ENCODE data around the gene MDM4. TPM values are rescaled to one million over a fixed set of nuclear protein-coding genes. Genes with fewer than 3 reads are reported as not detected.
A peak's percentile ranks its signal among the peaks of the same experiment; 100 is the strongest.

MDM4 gene
- total RNA-seq, 1 experiment from 2014 or later: 42.1 TPM

DNA sequence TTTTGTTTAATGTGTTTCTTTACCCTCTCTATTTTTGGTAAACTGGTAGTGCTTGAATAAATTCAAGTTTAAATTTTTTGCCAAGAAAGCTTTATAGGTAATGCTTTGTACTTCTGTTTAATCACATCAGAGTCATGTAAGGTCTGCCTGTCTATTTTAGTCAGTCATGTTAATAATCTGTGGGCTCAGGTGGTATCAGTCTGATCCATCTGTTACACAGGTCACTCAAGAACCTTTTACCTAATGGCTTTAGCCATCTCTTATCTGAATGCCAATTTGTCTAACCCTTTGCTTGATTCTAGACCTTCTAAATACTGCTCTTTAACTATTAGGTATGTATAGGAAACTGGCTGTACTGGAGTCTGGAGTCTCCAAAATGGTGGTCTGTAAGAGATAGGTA is 16.6 kb downstream of the MDM4 start:
- no peaks in the 10 kb centered on the region for H3K9me3 ChIP-seq (ENCODE audit: control insufficient read depth, insufficient read depth, low read depth, low read length)
- ChIA-PET POLR2A (no interaction called here), CTCF (no interaction called here)
- H3K36me3 ChIP-seq (ENCODE audit: control insufficient read depth, insufficient read depth, low read length): peaks cover 30% of the 10 kb centered on the region
- no peaks in the 10 kb centered on the region for H3K4me1 ChIP-seq (ENCODE audit: control insufficient read depth, insufficient read depth, low read length)
- H3K27ac ChIP-seq (ENCODE audit: low read length): no peak overlapping the region
- no peak for ATAC-seq
- in situ Hi-C loops (cut with HindIII; ENCODE audit: low pct_unique_long_range_greater_than_20kb, low sequenced_read_pairs): no loop called here
- no peaks in the 10 kb centered on the region for H3K27me3 ChIP-seq (ENCODE audit: control insufficient read depth, insufficient read depth, low read length)
- no peak for DNase-seq (ENCODE audit: low read depth, low spot score)
- H3K4me3 ChIP-seq (ENCODE audit: low read depth in 2 of 2, low read length in 2 of 2): no peak overlapping the region
- TF ChIP-seq, protein P1, sequence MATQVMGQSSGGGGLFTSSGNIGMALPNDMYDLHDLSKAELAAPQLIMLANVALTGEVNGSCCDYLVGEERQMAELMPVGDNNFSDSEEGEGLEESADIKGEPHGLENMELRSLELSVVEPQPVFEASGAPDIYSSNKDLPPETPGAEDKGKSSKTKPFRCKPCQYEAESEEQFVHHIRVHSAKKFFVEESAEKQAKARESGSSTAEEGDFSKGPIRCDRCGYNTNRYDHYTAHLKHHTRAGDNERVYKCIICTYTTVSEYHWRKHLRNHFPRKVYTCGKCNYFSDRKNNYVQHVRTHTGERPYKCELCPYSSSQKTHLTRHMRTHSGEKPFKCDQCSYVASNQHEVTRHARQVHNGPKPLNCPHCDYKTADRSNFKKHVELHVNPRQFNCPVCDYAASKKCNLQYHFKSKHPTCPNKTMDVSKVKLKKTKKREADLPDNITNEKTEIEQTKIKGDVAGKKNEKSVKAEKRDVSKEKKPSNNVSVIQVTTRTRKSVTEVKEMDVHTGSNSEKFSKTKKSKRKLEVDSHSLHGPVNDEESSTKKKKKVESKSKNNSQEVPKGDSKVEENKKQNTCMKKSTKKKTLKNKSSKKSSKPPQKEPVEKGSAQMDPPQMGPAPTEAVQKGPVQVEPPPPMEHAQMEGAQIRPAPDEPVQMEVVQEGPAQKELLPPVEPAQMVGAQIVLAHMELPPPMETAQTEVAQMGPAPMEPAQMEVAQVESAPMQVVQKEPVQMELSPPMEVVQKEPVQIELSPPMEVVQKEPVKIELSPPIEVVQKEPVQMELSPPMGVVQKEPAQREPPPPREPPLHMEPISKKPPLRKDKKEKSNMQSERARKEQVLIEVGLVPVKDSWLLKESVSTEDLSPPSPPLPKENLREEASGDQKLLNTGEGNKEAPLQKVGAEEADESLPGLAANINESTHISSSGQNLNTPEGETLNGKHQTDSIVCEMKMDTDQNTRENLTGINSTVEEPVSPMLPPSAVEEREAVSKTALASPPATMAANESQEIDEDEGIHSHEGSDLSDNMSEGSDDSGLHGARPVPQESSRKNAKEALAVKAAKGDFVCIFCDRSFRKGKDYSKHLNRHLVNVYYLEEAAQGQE (IDR thresholded peaks at IDR 0.05; ENCODE audit: insufficient read depth in 1 of 2, low read depth in 2 of 2, low read length in 1 of 2): no peak
- TF ChIP-seq POLR2AphosphoS5 (IDR thresholded peaks at IDR 0.05; ENCODE audit: low read depth, low read length) (no peak), TCF7L2 (IDR thresholded peaks at IDR 0.05; ENCODE audit: low read depth, low read length) (no peak), SIN3A (IDR thresholded peaks at IDR 0.05; ENCODE audit: borderline replicate concordance, insufficient read depth, low read depth, low read length) (no peak), CTCF (IDR thresholded peaks at IDR 0.05) (no peak)
- no TSS peak for BruUV-seq (replicated peaks)
- intact Hi-C loops (cut with micrococcal nuclease; ENCODE audit: unreplicated experiment): no loop called here

- ATAC-seq: no peak
- Histone ChIP-seq H3K27ac (ENCODE audit: low read length) (no peak overlapping the region), H3K4me3 (ENCODE audit: low read depth in 2 of 2, low read length in 2 of 2) (no peak overlapping the region), H3K27me3 (ENCODE audit: control insufficient read depth, insufficient read depth, low read length) (no peaks in the 10 kb centered on the region), H3K4me1 (ENCODE audit: control insufficient read depth, insufficient read depth, low read length) (no peaks in the 10 kb centered on the region), H3K36me3 (ENCODE audit: control insufficient read depth, insufficient read depth, low read length) (peaks cover 46% of the 10 kb centered on the region), H3K9me3 (ENCODE audit: control insufficient read depth, insufficient read depth, low read depth, low read length) (no peaks in the 10 kb centered on the region)
- DNase-seq (ENCODE audit: low read depth, low spot score): no peak
- in situ Hi-C loops (cut with HindIII; ENCODE audit: low pct_unique_long_range_greater_than_20kb, low sequenced_read_pairs) (no loop called here), intact Hi-C loops (cut with micrococcal nuclease; ENCODE audit: unreplicated experiment) (no loop called here)
- BruUV-seq (replicated peaks): TSS peak; percentile 16
- ChIA-PET POLR2A (no interaction called here), CTCF (no interaction called here)
- no peak for TF ChIP-seq CTCF (IDR thresholded peaks at IDR 0.05)
- no peak for TF ChIP-seq POLR2AphosphoS5 (IDR thresholded peaks at IDR 0.05; ENCODE audit: low read depth, low read length)
- TF ChIP-seq, protein P1 (IDR thresholded peaks at IDR 0.05; ENCODE audit: insufficient read depth in 1 of 2, low read depth in 2 of 2, low read length in 1 of 2): no peak
- TF ChIP-seq TCF7L2 (IDR thresholded peaks at IDR 0.05; ENCODE audit: low read depth, low read length): no peak
- TF ChIP-seq SIN3A (IDR thresholded peaks at IDR 0.05; ENCODE audit: borderline replicate concordance, insufficient read depth, low read depth, low read length): no peak
These were observed 25.4 kb downstream of the MDM4 start for GRCh38 chr1:204541626-204542025.
